ENCODE data around the gene IL12RB1. TPM values are rescaled to one million over a fixed set of nuclear protein-coding genes. Genes with fewer than 3 reads are reported as not detected.

The IL12RB1 gene
- total RNA-seq, 1 donor from 2014 or later = not detected

DNA sequence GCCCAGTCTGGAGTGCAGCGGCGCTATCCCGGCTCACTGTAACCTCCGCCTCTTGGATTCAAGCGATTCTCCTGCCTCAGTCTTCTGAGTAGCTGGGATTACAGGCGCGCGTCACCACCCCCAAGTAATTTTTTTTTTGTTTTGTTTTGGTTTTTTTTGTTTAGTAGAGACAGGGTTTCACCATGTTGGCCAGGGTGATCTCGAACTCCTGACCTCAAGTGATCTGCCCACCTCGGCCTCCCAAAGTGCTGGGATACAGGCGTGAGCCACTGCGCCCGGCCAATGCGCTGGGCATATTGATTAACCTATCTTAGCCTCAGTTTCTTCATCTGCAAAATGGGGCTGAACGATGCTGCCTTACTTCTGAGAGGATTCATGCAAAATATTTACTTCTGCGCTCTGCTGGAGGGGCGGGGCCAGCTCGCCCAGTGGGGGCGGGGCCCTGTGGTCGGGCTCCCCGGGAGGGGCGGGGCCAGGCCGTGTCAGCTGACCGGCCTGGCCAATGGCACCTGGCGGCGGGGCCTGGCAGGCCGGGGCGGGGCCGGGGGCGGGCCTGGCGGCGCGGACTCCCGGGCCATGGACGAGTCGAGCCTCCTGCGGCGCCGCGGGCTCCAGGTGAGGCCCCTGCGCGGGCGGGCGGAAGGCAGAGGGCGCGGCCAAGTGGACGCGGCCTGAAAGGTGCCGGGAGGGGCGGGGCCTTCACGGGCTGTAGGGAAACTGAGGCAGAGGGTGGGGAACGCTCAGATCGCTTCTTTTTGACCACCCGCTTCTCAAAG is 10.7 kb upstream of the IL12RB1 start, which contains the start of gene MAST3:
Gene MAST3 (plus strand): TSS at position 562 of the 776 bp plus-strand sequence. CDS start 15 bp downstream, at position 577.
- intact Hi-C loops (cut with DNase I) = no loop called here
- H3K36me3 ChIP-seq = no peaks in the 10 kb centered on the region
- peak within 1 kb of the TSS; percentile 42 for H3K27ac ChIP-seq
- peak within 1 kb of the TSS; percentile 33 to 34 for H3K4me3 ChIP-seq
- H3K4me1 ChIP-seq = peaks cover 18% of the 10 kb centered on the region
- TF ChIP-seq POLR2A (IDR thresholded peaks at IDR 0.05) (no peak), POLR2AphosphoS5 (IDR thresholded peaks at IDR 0.05; ENCODE audit: insufficient read depth in 1 of 2, low read depth in 1 of 2) (peak in 1 of 2 donors; percentile 17), CTCF (IDR thresholded peaks at IDR 0.05) (no peak)
- H3K27me3 ChIP-seq = no peaks in the 10 kb centered on the region
- no peak for DNase-seq (ENCODE audit: extremely low spot score in 2 of 2)
- no peaks in the 10 kb centered on the region for H3K9me3 ChIP-seq

GRCh38 chr19:18096258-18096657 is 9.5 kb upstream of the IL12RB1 start:
- intact Hi-C loops (cut with DNase I) = no loop called here
- Histone ChIP-seq H3K4me1 (peaks cover 18% of the 10 kb centered on the region), H3K27me3 (no peaks in the 10 kb centered on the region), H3K4me3 (no peak overlapping the region), H3K27ac (no peak overlapping the region), H3K36me3 (no peaks in the 10 kb centered on the region), H3K9me3 (no peaks in the 10 kb centered on the region)
- no peak for TF ChIP-seq CTCF (IDR thresholded peaks at IDR 0.05)
- no peak for TF ChIP-seq POLR2AphosphoS5 (IDR thresholded peaks at IDR 0.05; ENCODE audit: insufficient read depth in 1 of 2, low read depth in 1 of 2)
- TF ChIP-seq POLR2A (IDR thresholded peaks at IDR 0.05) = no peak
- DNase-seq (ENCODE audit: extremely low spot score in 2 of 2) = no peak

GRCh38 chr19:18093439-18094161 is 6.9 kb upstream of the IL12RB1 start:
- intact Hi-C loops (cut with DNase I) = no loop called here
- Histone ChIP-seq H3K4me1 (peaks cover 9% of the 10 kb centered on the region), H3K27me3 (no peaks in the 10 kb centered on the region), H3K27ac (no peak overlapping the region), H3K36me3 (no peaks in the 10 kb centered on the region), H3K9me3 (no peaks in the 10 kb centered on the region), H3K4me3 (no peak overlapping the region)
- no peak for TF ChIP-seq CTCF (IDR thresholded peaks at IDR 0.05)
- TF ChIP-seq POLR2AphosphoS5 (IDR thresholded peaks at IDR 0.05; ENCODE audit: insufficient read depth in 1 of 2, low read depth in 1 of 2) = no peak
- TF ChIP-seq POLR2A (IDR thresholded peaks at IDR 0.05) = no peak
- no peak for DNase-seq (ENCODE audit: extremely low spot score in 2 of 2)

DNA sequence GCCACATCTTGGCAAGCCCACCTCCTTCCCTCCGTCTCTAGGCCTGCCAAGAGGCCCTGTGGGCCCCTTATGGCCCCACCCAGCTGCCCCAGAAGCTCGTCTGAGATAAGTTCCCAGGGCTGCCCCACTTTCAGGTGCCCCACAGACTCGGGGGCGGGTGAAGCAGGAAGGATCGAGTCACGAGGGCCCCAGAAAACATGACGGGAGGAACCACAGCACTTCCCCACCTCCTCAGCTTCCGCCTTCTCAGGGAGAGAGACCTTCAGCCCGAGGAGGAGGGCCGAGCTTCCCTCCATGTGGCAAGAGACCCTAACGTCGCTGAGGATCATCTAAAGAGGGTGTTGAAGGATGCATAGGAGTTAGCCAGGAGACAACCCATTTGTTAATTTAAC is 4.5 kb upstream of the IL12RB1 start:
- H3K4me1 ChIP-seq = no peaks in the 10 kb centered on the region
- no peaks in the 10 kb centered on the region for H3K27me3 ChIP-seq
- H3K27ac ChIP-seq = peak overlapping the region; percentile 53
- H3K4me3 ChIP-seq = no peak overlapping the region
- H3K36me3 ChIP-seq = no peaks in the 10 kb centered on the region
- H3K9me3 ChIP-seq = no peaks in the 10 kb centered on the region
- intact Hi-C loops (cut with DNase I) = no loop called here
- TF ChIP-seq POLR2A (IDR thresholded peaks at IDR 0.05) (no peak), POLR2AphosphoS5 (IDR thresholded peaks at IDR 0.05; ENCODE audit: insufficient read depth in 1 of 2, low read depth in 1 of 2) (peak in 1 of 2 donors; percentile 54)
- no peak for DNase-seq (ENCODE audit: extremely low spot score in 2 of 2)

GRCh38 chr19:18090545-18091216 is 3.9 kb upstream of the IL12RB1 start:
- Histone ChIP-seq H3K36me3 (no peaks in the 10 kb centered on the region), H3K4me3 (no peak overlapping the region), H3K4me1 (no peaks in the 10 kb centered on the region), H3K9me3 (no peaks in the 10 kb centered on the region), H3K27ac (peak overlapping the region; percentile 53), H3K27me3 (no peaks in the 10 kb centered on the region)
- intact Hi-C loops (cut with DNase I) = no loop called here
- TF ChIP-seq CTCF (IDR thresholded peaks at IDR 0.05) (no peak), POLR2AphosphoS5 (IDR thresholded peaks at IDR 0.05; ENCODE audit: insufficient read depth in 1 of 2, low read depth in 1 of 2) (no peak), POLR2A (IDR thresholded peaks at IDR 0.05) (no peak)
- DNase-seq (ENCODE audit: extremely low spot score in 2 of 2) = no peak
